A549 (cell line): ENCODE results near the gene SNAP25. TPM values are rescaled to one million over a fixed set of nuclear protein-coding genes. Genes with fewer than 3 reads are reported as not detected.

Experiments used
- ATAC-seq, 2 experiments: fragments of 200-7000 bp in 1 of 2; fragments of >200 bp in 1 of 2; cut with Nextera tagmentation in 1 of 2; cut with Tn5 transposase in 1 of 2; 3 replicates each; pipeline versions ENCODE4 v1.8.0 to v1.9.1; 2018 to 2020; ENCODE audit warnings: mild to moderate bottlenecking in 1 of 2, moderate library complexity in 1 of 2
- CTCF ChIA-PET: fragments of 300-600 bp; sonication (Branson Sonifier 250); formaldehyde crosslinking; extraction: SDS; loops from one replicate; lab custom pipeline; 2021; ENCODE audit warnings: antibody characterized with exemption, inconsistent platforms; lab: Yijun Ruan, JAX
- POLR2A ChIA-PET: fragments of 350-600 bp; formaldehyde crosslinking; extraction: SDS; loops from one replicate; lab custom pipeline; 2021; ENCODE audit warnings: antibody characterized with exemption, inconsistent platforms; lab: Yijun Ruan, JAX
- DNase-seq, 2 experiments: peaks; one replicate each; pipeline versions ENCODE4 v3.0.0 to v3.0.0-alpha.2; 2011 to 2016; ENCODE audit warnings: low read depth in 1 of 2, low spot score in 1 of 2
- FAIRE-seq: peaks from 2 replicates; lab custom pipeline; 2011; peaks lifted over from hg19 to GRCh38; lab: Jason Lieb, UNC
- H3K27ac ChIP-seq, 2 experiments: fragments of >200 bp; sonication (Bioruptor Twin); formaldehyde crosslinking; 3 replicates each; pipeline ENCODE4 v1.5.1; 2016 to 2017
- H3K4me1 ChIP-seq: fragments of >200 bp; sonication (Bioruptor Twin); formaldehyde crosslinking; 3 replicates; pipeline ENCODE4 v1.6.1; 2016
- H3K4me2 ChIP-seq: fragments of >200 bp; sonication (Bioruptor Twin); formaldehyde crosslinking; 3 replicates; pipeline ENCODE4 v1.6.1; 2016
- H3K4me3 ChIP-seq: fragments of >200 bp; sonication (Bioruptor Twin); formaldehyde crosslinking; 3 replicates; pipeline ENCODE4 v1.5.1; 2016
- H3K9me3 ChIP-seq: fragments of >200 bp; sonication (Bioruptor Twin); formaldehyde crosslinking; 3 replicates; pipeline ENCODE4 v1.6.1; 2016
- CBX2 ChIP-seq: fragments of 200-600 bp; sonication (generic); IDR thresholded peaks from 2 replicates; pipeline ENCODE4 v1.6.1; 2016; ENCODE audit warnings: low read depth, mild to moderate bottlenecking, borderline replicate concordance
- CEBPB ChIP-seq, 2 experiments: fragments of >200 bp in 1 of 2; sonication (Bioruptor Twin) in 1 of 2; formaldehyde crosslinking in 1 of 2; IDR thresholded peaks; 2 replicates each; pipeline ENCODE4 v1.6.1; 2012 to 2016
- CHD2 ChIP-seq: fragments of 150-350 bp; IDR thresholded peaks from 2 replicates; pipeline ENCODE4 v1.6.1; 2014; ENCODE audit warnings: low read length; ENCODE audit not compliant: partially characterized antibody
- CHD4 ChIP-seq: fragments of 200-600 bp; sonication (generic); IDR thresholded peaks from 2 replicates; pipeline ENCODE4 v1.6.1; 2016; ENCODE audit warnings: antibody characterized with exemption, mild to moderate bottlenecking, borderline replicate concordance
- EP300 ChIP-seq, 2 experiments: fragments of >200 bp; sonication (Bioruptor Twin); formaldehyde crosslinking; IDR thresholded peaks; 2 replicates in 1 of 2; 3 replicates in 1 of 2; pipeline ENCODE4 v1.6.1; 2016 to 2017
- ESRRA ChIP-seq: fragments of 150-350 bp; IDR thresholded peaks from 2 replicates; pipeline ENCODE4 v1.6.1; 2014; ENCODE audit warnings: mild to moderate bottlenecking, low read length, borderline replicate concordance
- FOSL2 ChIP-seq, 2 experiments: fragments of 450-650 bp in 1 of 2; fragments of >200 bp in 1 of 2; sonication (Bioruptor Twin) in 1 of 2; formaldehyde crosslinking; IDR thresholded peaks; 2 replicates each; pipeline versions ENCODE4 v1.5.0 to v1.6.1; 2016 to 2020; ENCODE audit warnings: mild to moderate bottlenecking in 1 of 2, moderate library complexity in 1 of 2
- GATA3 ChIP-seq: IDR thresholded peaks from 2 replicates; pipeline ENCODE4 v1.6.1; 2012; ENCODE audit warnings: borderline replicate concordance
- HOXB13 ChIP-seq: fragments of 250-450 bp; sonication (Bioruptor Pico); IDR thresholded peaks from 2 replicates; pipeline ENCODE4 v1.5.0; 2020; ENCODE audit warnings: low read depth, mild to moderate bottlenecking, moderate library complexity
- JUN ChIP-seq, 2 experiments: fragments of >200 bp; sonication (Bioruptor Twin); formaldehyde crosslinking; IDR thresholded peaks; 2 replicates in 1 of 2; 3 replicates in 1 of 2; pipeline ENCODE4 v1.6.1; 2016 to 2017
- JUNB ChIP-seq: fragments of >200 bp; sonication (Bioruptor Twin); formaldehyde crosslinking; IDR thresholded peaks from 2 replicates; pipeline ENCODE4 v1.6.1; 2016
- KDM5A ChIP-seq: fragments of 200-600 bp; sonication (generic); IDR thresholded peaks from 2 replicates; pipeline ENCODE4 v1.6.1; 2016; ENCODE audit warnings: antibody characterized with exemption, mild to moderate bottlenecking
- MAFK ChIP-seq: fragments of 450-650 bp; IDR thresholded peaks from 2 replicates; pipeline ENCODE4 v1.6.1; 2014; ENCODE audit not compliant: partially characterized antibody
- NPAS2 ChIP-seq: fragments of 250-450 bp; sonication (Bioruptor Pico); IDR thresholded peaks from 2 replicates; pipeline ENCODE4 v1.8.0; 2022; ENCODE audit warnings: mild to moderate bottlenecking, moderate library complexity, borderline replicate concordance
- PBX3 ChIP-seq: IDR thresholded peaks from 2 replicates; pipeline ENCODE4 v1.6.1; 2012
- POLR2A ChIP-seq: IDR thresholded peaks from 2 replicates; pipeline ENCODE4 v1.6.1; 2012; ENCODE audit warnings: mild to moderate bottlenecking, low read length
- POLR2AphosphoS2 ChIP-seq: conservative IDR thresholded peaks from 2 replicates; pipeline ENCODE4 v1.6.1; 2012; ENCODE audit warnings: low read length, improper control_type of control experiment, inconsistent platforms
- RAD21 ChIP-seq, 2 experiments: fragments of >200 bp in 1 of 2; sonication (Bioruptor Twin) in 1 of 2; formaldehyde crosslinking in 1 of 2; IDR thresholded peaks in 1 of 2; conservative IDR thresholded peaks in 1 of 2; 2 replicates in 1 of 2; 3 replicates in 1 of 2; pipeline ENCODE4 v1.6.1; 2012 to 2018; ENCODE audit warnings: inconsistent platforms in 1 of 2
- RARB ChIP-seq: fragments of 250-450 bp; sonication (Bioruptor Pico); IDR thresholded peaks from 2 replicates; pipeline ENCODE4 v1.8.0; 2021; ENCODE audit warnings: mild to moderate bottlenecking, moderate library complexity
- SMC3 ChIP-seq: fragments of >200 bp; sonication (Bioruptor Twin); formaldehyde crosslinking; IDR thresholded peaks from 3 replicates; pipeline ENCODE4 v1.6.1; 2018; ENCODE audit warnings: inconsistent platforms
- SREBF2 ChIP-seq: fragments of 450-650 bp; IDR thresholded peaks from 2 replicates; pipeline ENCODE4 v1.6.1; 2014; ENCODE audit warnings: mild to moderate bottlenecking, moderate library complexity
- TFCP2L1 ChIP-seq: fragments of 250-450 bp; sonication (Bioruptor Pico); IDR thresholded peaks from 2 replicates; pipeline ENCODE4 v1.5.0; 2021; ENCODE audit warnings: mild to moderate bottlenecking
- TP53 ChIP-seq: fragments of 250-450 bp; sonication (Bioruptor Pico); IDR thresholded peaks from 2 replicates; pipeline ENCODE4 v1.5.0; 2021; ENCODE audit warnings: mild to moderate bottlenecking, moderate library complexity
- ZC3H11A ChIP-seq: fragments of 450-650 bp; IDR thresholded peaks from 2 replicates; pipeline ENCODE4 v1.6.1; 2014; ENCODE audit warnings: antibody characterized with exemption, mild to moderate bottlenecking
- ZNF302 ChIP-seq: fragments of 250-450 bp; sonication (Bioruptor Pico); IDR thresholded peaks from 2 replicates; pipeline ENCODE4 v1.9.0; 2021; ENCODE audit warnings: inconsistent platforms, mild to moderate bottlenecking, moderate library complexity
- WGBS: methylation state at CpG from one replicate; pipeline ENCODE4 v1.1.6; 2017; ENCODE audit errors: missing lambda C conversion rate; 5-methylcytosine and 5-hydroxymethylcytosine counted together
- polyA plus RNA-seq, 4 experiments: library from polyadenylated mRNA; depleted of rRNA in 3 of 4; stranded (reverse); fragments of >200 nt; fragmentation: RNase III in 1 of 4; extraction: RNeasy Plus Mini Kit Qiagen cat#74134 plus additional on column Dnase treatment in 1 of 4; gene quantifications; 2 replicates in 3 of 4; 3 replicates in 1 of 4; pipeline ENCODE4 v1.2.3, GENCODE V29; 2011 to 2017
- TF ChIP-seq, protein P1 (sequence below): IDR thresholded peaks from 2 replicates; pipeline ENCODE4 v1.6.1; 2012; ENCODE audit warnings: low read depth, borderline replicate concordance
- TF ChIP-seq, protein P2 (sequence below): IDR thresholded peaks from 2 replicates; pipeline ENCODE4 v1.6.1; 2012
- TF ChIP-seq, protein P3 (sequence below): fragments of 250-450 bp; sonication (Bioruptor Pico); IDR thresholded peaks from 2 replicates; pipeline ENCODE4 v1.5.0; 2021; ENCODE audit warnings: mild to moderate bottlenecking, moderate library complexity, borderline replicate concordance
- TF ChIP-seq, protein P4 (sequence below): fragments of 250-450 bp; sonication (Bioruptor Pico); IDR thresholded peaks from 2 replicates; pipeline ENCODE4 v1.5.0; 2020; ENCODE audit warnings: low read depth, mild to moderate bottlenecking, moderate library complexity

The SNAP25 gene
- polyA plus RNA-seq, 2 of the 4 experiments (the other 2 are of a cell fraction): 39.6 to 53.6 TPM

DNA sequence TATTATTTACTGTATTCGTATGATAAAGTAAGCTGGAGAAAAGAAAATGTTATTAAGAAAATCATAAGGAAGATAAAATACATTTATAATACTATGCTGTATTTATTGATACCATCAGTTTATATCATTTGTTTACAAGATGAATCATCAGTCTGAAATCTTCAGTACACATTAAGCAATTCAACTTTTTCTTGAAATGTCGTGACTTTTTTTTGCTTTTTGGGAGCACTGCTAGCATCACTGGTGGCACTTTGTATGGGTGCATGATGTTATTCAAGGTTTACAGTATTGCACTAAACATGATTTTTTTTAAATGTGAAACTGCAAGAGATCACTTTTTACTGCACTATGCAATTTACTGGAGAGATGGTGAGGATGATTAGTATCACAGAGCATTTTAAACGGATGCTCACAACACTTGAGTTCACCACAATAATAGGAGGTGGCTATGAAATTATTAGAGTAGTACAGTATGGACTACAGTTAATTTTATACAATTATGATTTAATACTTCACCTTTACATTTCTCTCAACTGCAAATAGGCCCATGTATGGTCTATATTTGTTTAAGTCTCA lies 85.9 kb downstream of the SNAP25 start:
- ChIA-PET CTCF (interaction anchor here (2.4 kb wide), 1 partner anchor 326 kb away, joined by 8 read pairs; no protein-coding TSS in a partner anchor), POLR2A (interaction anchor here (0.7 to 1.6 kb wide), 2 partner anchors 48 to 130 kb away, joined by 3 to 7 read pairs; partner anchors contain the start of genes MKKS and SLX4IP)
- peak; percentile 83 for FAIRE-seq
- no peaks in the 10 kb centered on the region for H3K9me3 ChIP-seq
- peaks cover 71% of the 10 kb centered on the region for H3K4me1 ChIP-seq
- H3K4me3 ChIP-seq: no peak overlapping the region
- peak overlapping the region; percentile 56 for H3K4me2 ChIP-seq
- H3K27ac ChIP-seq: peak overlapping the region; percentile 76 to 79
- ATAC-seq: no peak; a peak in 1 of 6 replicates
- 14% methylated on average over 3 of the region's 3 CpGs for WGBS
- TF ChIP-seq JUN (IDR thresholded peaks at IDR 0.05): peak; percentile 21 to 76; a peak in 1 of 5 replicates
- TF ChIP-seq CEBPB (IDR thresholded peaks at IDR 0.05): peak; percentile 86 to 96
- TF ChIP-seq ZNF302 (CRISPR knock-in tag): no peak
- peak in 1 of 2 experiments; percentile 8; a peak in 2 of 5 replicates for TF ChIP-seq RAD21 (conservative IDR thresholded peaks at IDR 0.05 in 1 of 2, IDR thresholded peaks at IDR 0.05 in 1 of 2)
- TF ChIP-seq, protein P1, sequence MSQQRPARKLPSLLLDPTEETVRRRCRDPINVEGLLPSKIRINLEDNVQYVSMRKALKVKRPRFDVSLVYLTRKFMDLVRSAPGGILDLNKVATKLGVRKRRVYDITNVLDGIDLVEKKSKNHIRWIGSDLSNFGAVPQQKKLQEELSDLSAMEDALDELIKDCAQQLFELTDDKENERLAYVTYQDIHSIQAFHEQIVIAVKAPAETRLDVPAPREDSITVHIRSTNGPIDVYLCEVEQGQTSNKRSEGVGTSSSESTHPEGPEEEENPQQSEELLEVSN: no peak
- TF ChIP-seq SMC3: 0 out of 3 replicates have a peak, but pooled peaks have one; percentile 25
- peak; percentile 89 for TF ChIP-seq GATA3
- TF ChIP-seq ZC3H11A: no peak
- peak; percentile 64 to 80; a peak in 2 of 5 replicates for TF ChIP-seq EP300 (IDR thresholded peaks at IDR 0.05)
- peak; percentile 77 for TF ChIP-seq FOSL2 (IDR thresholded peaks at IDR 0.05)
- peak; percentile 83 for TF ChIP-seq FOSL2 (CRISPR knock-in tag; IDR thresholded peaks at IDR 0.05)
- TF ChIP-seq JUNB: peak; percentile 91
- DNase-seq: peak in 1 of 2 experiments; percentile 52

GRCh38 chr20:10306440-10307358 lies 88.1 kb downstream of the SNAP25 start:
- 46% methylated on average over 3 of the region's 3 CpGs for WGBS
- FAIRE-seq (peak; percentile 70), DNase-seq (no peak), ATAC-seq (peak in 1 of 2 experiments; percentile 56; a peak in 3 of 6 replicates)
- peak overlapping the region; percentile 17 for H3K4me2 ChIP-seq
- no peak overlapping the region for H3K4me3 ChIP-seq
- H3K9me3 ChIP-seq: no peaks in the 10 kb centered on the region
- ChIA-PET POLR2A (interaction anchor here (1.1 to 1.4 kb wide), 4 partner anchors 46 to 128 kb away, joined by 3 to 10 read pairs (median 4); partner anchors contain the start of genes SLX4IP and SNAP25), CTCF (interaction anchor here (0.8 to 2.4 kb wide), 12 partner anchors 9 to 328 kb away, joined by 3 to 8 read pairs (median 4); partner anchors contain the start of gene MKKS)
- peaks cover 81% of the 10 kb centered on the region for H3K4me1 ChIP-seq
- peak overlapping the region; percentile 76 to 83 for H3K27ac ChIP-seq
- TF ChIP-seq TFCP2L1 (CRISPR knock-in tag) (no peak), CHD4 (no peak), POLR2A (no peak), KDM5A (no peak), POLR2AphosphoS2 (no peak), RARB (CRISPR knock-in tag) (no peak), PBX3 (no peak), MAFK (no peak), JUN (IDR thresholded peaks at IDR 0.05) (peak in 1 of 2 experiments; percentile 46; a peak in 2 of 5 replicates), TP53 (CRISPR knock-in tag) (no peak), SREBF2 (no peak), CBX2 (no peak), NPAS2 (CRISPR knock-in tag) (no peak), ZNF302 (CRISPR knock-in tag) (no peak), ESRRA (no peak), HOXB13 (CRISPR knock-in tag) (peak; percentile 58; the same call in 1 of the 2 replicates), CHD2 (no peak), GATA3 (peak; percentile 91), SMC3 (0 out of 3 replicates have a peak, but pooled peaks have one; percentile 7)
- TF ChIP-seq, protein P2, sequence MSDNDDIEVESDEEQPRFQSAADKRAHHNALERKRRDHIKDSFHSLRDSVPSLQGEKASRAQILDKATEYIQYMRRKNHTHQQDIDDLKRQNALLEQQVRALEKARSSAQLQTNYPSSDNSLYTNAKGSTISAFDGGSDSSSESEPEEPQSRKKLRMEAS: 0 out of 2 replicates have a peak, but pooled peaks have one; percentile 50
- TF ChIP-seq, protein P3, sequence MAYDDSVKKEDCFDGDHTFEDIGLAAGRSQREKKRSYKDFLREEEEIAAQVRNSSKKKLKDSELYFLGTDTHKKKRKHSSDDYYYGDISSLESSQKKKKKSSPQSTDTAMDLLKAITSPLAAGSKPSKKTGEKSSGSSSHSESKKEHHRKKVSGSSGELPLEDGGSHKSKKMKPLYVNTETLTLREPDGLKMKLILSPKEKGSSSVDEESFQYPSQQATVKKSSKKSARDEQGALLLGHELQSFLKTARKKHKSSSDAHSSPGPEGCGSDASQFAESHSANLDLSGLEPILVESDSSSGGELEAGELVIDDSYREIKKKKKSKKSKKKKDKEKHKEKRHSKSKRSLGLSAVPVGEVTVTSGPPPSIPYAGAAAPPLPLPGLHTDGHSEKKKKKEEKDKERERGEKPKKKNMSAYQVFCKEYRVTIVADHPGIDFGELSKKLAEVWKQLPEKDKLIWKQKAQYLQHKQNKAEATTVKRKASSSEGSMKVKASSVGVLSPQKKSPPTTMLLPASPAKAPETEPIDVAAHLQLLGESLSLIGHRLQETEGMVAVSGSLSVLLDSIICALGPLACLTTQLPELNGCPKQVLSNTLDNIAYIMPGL (CRISPR knock-in tag): no peak
- TF ChIP-seq, protein P4, sequence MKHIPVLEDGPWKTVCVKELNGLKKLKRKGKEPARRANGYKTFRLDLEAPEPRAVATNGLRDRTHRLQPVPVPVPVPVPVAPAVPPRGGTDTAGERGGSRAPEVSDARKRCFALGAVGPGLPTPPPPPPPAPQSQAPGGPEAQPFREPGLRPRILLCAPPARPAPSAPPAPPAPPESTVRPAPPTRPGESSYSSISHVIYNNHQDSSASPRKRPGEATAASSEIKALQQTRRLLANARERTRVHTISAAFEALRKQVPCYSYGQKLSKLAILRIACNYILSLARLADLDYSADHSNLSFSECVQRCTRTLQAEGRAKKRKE (CRISPR knock-in tag): no peak
